H1 (cell line): ENCODE data around the gene DNASE1L1. TPM values are rescaled to one million over a fixed set of nuclear protein-coding genes. Genes with fewer than 3 reads are reported as not detected.

Experiments used
- CTCF ChIA-PET: fragments of 300-600 bp; sonication (Branson Sonifier 250); formaldehyde crosslinking; loops from one replicate; lab custom pipeline; 2021; ENCODE audit not compliant: partially characterized antibody; lab: Charles Lee
- POLR2A ChIA-PET: fragments of 300-600 bp; sonication (Branson Sonifier 250); formaldehyde crosslinking; loops from one replicate; lab custom pipeline; 2021; ENCODE audit warnings: inconsistent platforms; ENCODE audit not compliant: partially characterized antibody; lab: Charles Lee
- DNase-seq, 2 experiments: peaks; one replicate each; pipeline versions ENCODE4 v3.0.0 to v3.0.0-alpha.2; 2010 to 2022; ENCODE audit warnings: low spot score in 2 of 2, low read depth in 1 of 2, mixed read lengths in 1 of 2
- FAIRE-seq: peaks from 2 replicates; lab custom pipeline; 2011; peaks lifted over from hg19 to GRCh38; lab: Jason Lieb, UNC
- H2AFZ ChIP-seq: 2 replicates; pipeline ENCODE4 v1.8.1; 2012; ENCODE audit warnings: low read length, inconsistent platforms
- H2AK5ac ChIP-seq: 2 replicates; pipeline ENCODE4 v1.6.1; 2013; ENCODE audit warnings: low read depth, low read length
- H2BK120ac ChIP-seq: replicated peaks from 2 replicates; pipeline ENCODE3; 2013; ENCODE audit warnings: low read depth, low read length, inconsistent platforms
- H2BK12ac ChIP-seq: 2 replicates; pipeline ENCODE4 v1.6.1; 2013; ENCODE audit warnings: low read depth, low read length
- H2BK15ac ChIP-seq: 2 replicates; pipeline ENCODE4 v1.6.1; 2013; ENCODE audit warnings: low read length
- H2BK20ac ChIP-seq: 2 replicates; pipeline ENCODE4 v1.6.1; 2013; ENCODE audit warnings: low read length
- H2BK5ac ChIP-seq: 2 replicates; pipeline ENCODE4 v1.6.1; 2013; ENCODE audit warnings: low read depth, low read length
- H3K14ac ChIP-seq: 2 replicates; pipeline ENCODE4 v1.6.1; 2013; ENCODE audit warnings: inconsistent platforms; ENCODE audit not compliant: insufficient read length
- H3K18ac ChIP-seq: 2 replicates; pipeline ENCODE4 v1.6.1; 2013; ENCODE audit warnings: low read length; ENCODE audit errors: extremely low read depth
- H3K23ac ChIP-seq: 2 replicates; pipeline ENCODE4 v1.6.1; 2013; ENCODE audit warnings: inconsistent platforms; ENCODE audit not compliant: insufficient read length
- H3K23me2 ChIP-seq: 2 replicates; pipeline ENCODE4 v1.6.1; 2013; ENCODE audit warnings: low read depth, low read length
- H3K27ac ChIP-seq: 2 replicates; pipeline ENCODE4 v1.6.1; 2011; ENCODE audit warnings: low read depth, low read length, inconsistent platforms
- H3K27me3 ChIP-seq, 4 experiments: replicated peaks in 1 of 4; 1 replicate in 1 of 4; 2 replicates in 3 of 4; pipeline versions ENCODE4 v1.6.1 to v1.8.1; 2011 to 2013; ENCODE audit warnings: low read length in 3 of 4, mild to moderate bottlenecking in 3 of 4, inconsistent platforms in 2 of 4, mixed read lengths in 2 of 4, moderate library complexity in 1 of 4; ENCODE audit not compliant: control insufficient read depth in 3 of 4, insufficient read depth in 3 of 4; ENCODE audit errors: extremely low read depth in 1 of 4
- H3K36me3 ChIP-seq, 4 experiments: 2 replicates each; pipeline versions ENCODE4 v1.6.1 to v1.8.1; 2011 to 2013; ENCODE audit warnings: mild to moderate bottlenecking in 4 of 4, low read length in 3 of 4, moderate library complexity in 2 of 4, control low read depth in 1 of 4, inconsistent platforms in 1 of 4; ENCODE audit not compliant: insufficient read depth in 4 of 4, control insufficient read depth in 2 of 4
- H3K4ac ChIP-seq: replicated peaks from 2 replicates; pipeline ENCODE3; 2013; ENCODE audit warnings: low read length, low read depth, mixed read lengths, inconsistent platforms; ENCODE audit not compliant: insufficient read length
- H3K4me1 ChIP-seq, 4 experiments: replicated peaks in 1 of 4; 1 replicate in 1 of 4; 2 replicates in 3 of 4; pipeline versions ENCODE4 v1.6.1 to v1.8.1; 2011 to 2013; ENCODE audit warnings: low read length in 3 of 4, inconsistent platforms in 2 of 4, mixed read lengths in 1 of 4; ENCODE audit not compliant: insufficient read depth in 4 of 4, control insufficient read depth in 3 of 4
- H3K4me2 ChIP-seq, 2 experiments: 2 replicates each; pipeline versions ENCODE4 v1.6.1 to v1.8.1; 2011 to 2013; ENCODE audit warnings: low read depth in 2 of 2, low read length in 2 of 2, control low read depth in 1 of 2, inconsistent platforms in 1 of 2, mild to moderate bottlenecking in 1 of 2; ENCODE audit not compliant: insufficient read depth in 1 of 2
- H3K4me3 ChIP-seq, 4 experiments: fragments of 200-600, 300-600 bp in 1 of 4; sonication (generic), shearing (Covaris generic), sonication (Bioruptor Twin) in 1 of 4; 2 replicates each; pipeline versions ENCODE4 v1.5.1 to v1.8.1; 2011 to 2016; ENCODE audit warnings: low read length in 4 of 4, low read depth in 3 of 4, control low read depth in 2 of 4, inconsistent platforms in 2 of 4, mild to moderate bottlenecking in 2 of 4, mixed read lengths in 1 of 4, moderate library complexity in 1 of 4; ENCODE audit not compliant: insufficient read depth in 2 of 4; ENCODE audit errors: extremely low read depth in 1 of 4
- H3K56ac ChIP-seq: replicated peaks from 2 replicates; pipeline ENCODE3; 2013; ENCODE audit warnings: low read depth, mild to moderate bottlenecking, mixed read lengths, low read length, inconsistent platforms; ENCODE audit not compliant: insufficient read length
- H3K79me1 ChIP-seq: 2 replicates; pipeline ENCODE4 v1.6.1; 2013; ENCODE audit warnings: low read depth, low read length, control low read depth
- H3K79me2 ChIP-seq, 2 experiments: 2 replicates each; pipeline versions ENCODE4 v1.6.1 to v1.8.1; 2012 to 2013; ENCODE audit warnings: low read length in 2 of 2, mild to moderate bottlenecking in 2 of 2, inconsistent platforms in 1 of 2; ENCODE audit not compliant: insufficient read depth in 2 of 2, control insufficient read depth in 1 of 2
- H3K9ac ChIP-seq, 4 experiments: replicated peaks in 1 of 4; 1 replicate in 1 of 4; 2 replicates in 3 of 4; pipeline versions ENCODE4 v1.6.1 to v1.8.1; 2011 to 2013; ENCODE audit warnings: low read depth in 3 of 4, low read length in 3 of 4, control low read depth in 2 of 4, mild to moderate bottlenecking in 2 of 4, moderate library complexity in 2 of 4, inconsistent platforms in 1 of 4; ENCODE audit errors: extremely low read depth in 1 of 4
- H3K9me3 ChIP-seq, 2 experiments: 2 replicates each; pipeline versions ENCODE4 v1.6.1 to v1.8.1; 2012 to 2013; ENCODE audit warnings: mild to moderate bottlenecking in 2 of 2, moderate library complexity in 2 of 2, control low read depth in 1 of 2, inconsistent platforms in 1 of 2, low read depth in 1 of 2, low read length in 1 of 2, mixed read lengths in 1 of 2; ENCODE audit not compliant: insufficient read depth in 2 of 2
- H4K20me1 ChIP-seq, 2 experiments: replicated peaks in 1 of 2; 2 replicates each; pipeline versions ENCODE3 to v1.8.1; 2011 to 2013; ENCODE audit warnings: inconsistent platforms in 2 of 2, low read length in 2 of 2, mild to moderate bottlenecking in 1 of 2; ENCODE audit not compliant: insufficient read depth in 2 of 2, control insufficient read depth in 1 of 2
- H4K5ac ChIP-seq: 2 replicates; pipeline ENCODE4 v1.6.1; 2013; ENCODE audit warnings: low read length, low read depth, mixed read lengths, inconsistent platforms; ENCODE audit not compliant: insufficient read length
- H4K8ac ChIP-seq: 2 replicates; pipeline ENCODE4 v1.8.0; 2013; ENCODE audit warnings: mild to moderate bottlenecking, moderate library complexity, low read length, inconsistent platforms; ENCODE audit not compliant: insufficient read depth; ENCODE audit errors: extremely low read depth
- H4K91ac ChIP-seq: replicated peaks from 2 replicates; pipeline ENCODE3; 2013; ENCODE audit warnings: low read length, mixed read lengths, inconsistent platforms; ENCODE audit not compliant: insufficient read length
- CREB1 ChIP-seq: IDR thresholded peaks from 2 replicates; pipeline ENCODE4 v1.6.1; 2012; ENCODE audit warnings: inconsistent platforms
- RNF2 ChIP-seq: fragments of 200-900, 300-1000 bp; sonication (generic); IDR thresholded peaks from 2 replicates; pipeline ENCODE4 v1.7.1; 2016; ENCODE audit warnings: borderline replicate concordance, low read depth, mild to moderate bottlenecking, antibody characterized with exemption, low read length; ENCODE audit not compliant: poor library complexity, severe bottlenecking; ENCODE audit errors: missing control alignments
- WGBS, 2 experiments: shearing (Covaris generic) in 1 of 2; methylation state at CpG; one replicate each; pipeline versions ENCODE4 v1.1.6 to v1.1.7; 2013 to 2015; ENCODE audit warnings: low lambda C conversion rate in 2 of 2, mixed read lengths in 2 of 2, inconsistent platforms in 1 of 2, low coverage in 1 of 2, missing lambda C conversion rate in 1 of 2; ENCODE audit not compliant: insufficient replicate concordance in 2 of 2, insufficient coverage in 1 of 2, insufficient read length in 1 of 2; ENCODE audit errors: extremely low coverage in 1 of 2, missing lambda C conversion rate in 1 of 2; 5-methylcytosine and 5-hydroxymethylcytosine counted together
- polyA plus RNA-seq, 7 experiments: library from polyadenylated mRNA; depleted of rRNA in 3 of 7; stranded (reverse) in 5 of 7; unstranded in 2 of 7; fragments of >200 nt in 5 of 7; fragments of 200-250 nt in 2 of 7; gene quantifications; 1 replicate in 5 of 7; 2 replicates in 1 of 7; 4 replicates in 1 of 7; pipeline versions ENCODE4 v1.2.1 to v1.2.3, GENCODE V29; 2011 to 2013; ENCODE audit warnings: missing spikeins in 2 of 7, mixed read lengths in 2 of 7
- total RNA-seq: library from RNA; stranded (reverse); fragmentation: NEBNext Ultra II Directional; extraction: Animal tissue kit (Norgen Biotek cat#: 25700); gene quantifications from 2 replicates; pipeline ENCODE4 v1.2.1, GENCODE V29; 2021
- TF ChIP-seq, protein P1 (sequence below): IDR thresholded peaks from 2 replicates; pipeline ENCODE4 v1.6.1; 2012; ENCODE audit warnings: inconsistent platforms

Gene DNASE1L1
- total and polyA plus RNA-seq, 2 of the 8 experiments (the other 6 are each of a cell fraction or from before 2014, with no cell fraction given), result 8.7 to 30.0 TPM

GRCh38 chrX:154435171-154435733 is 26.2 kb upstream of the DNASE1L1 start:
- Histone ChIP-seq H3K79me2 (peaks cover 0 to 17% of the 10 kb centered on the region in 2 experiments; a peak in 2 of 4 replicates), H4K20me1 (peaks cover 0 to 11% of the 10 kb centered on the region in 2 experiments), H3K23me2 (peaks cover 2% of the 10 kb centered on the region; the same call in 1 of the 2 replicates), H3K4ac (no peak overlapping the region), H3K14ac (no peak overlapping the region), H4K91ac (no peak overlapping the region), H2BK5ac (no peak overlapping the region), H2BK120ac (no peak overlapping the region), H3K27me3 (no peaks in the 10 kb centered on the region), H2AFZ (no peak overlapping the region), H3K23ac (no peak overlapping the region), H2AK5ac (no peak overlapping the region), H3K9ac (no peak overlapping the region), H2BK15ac (no peak overlapping the region), H3K56ac (no peak overlapping the region), H3K79me1 (no peaks in the 10 kb centered on the region), H3K18ac (no peak overlapping the region), H2BK12ac (no peak overlapping the region), H3K4me2 (no peak overlapping the region; a peak in 1 of 4 replicates), H4K8ac (no peak overlapping the region; the same call in 1 of the 2 replicates), H3K36me3 (peaks cover 0 to 21% (median 10%) of the 10 kb centered on the region in 4 experiments; a peak in 6 of 8 replicates), H3K4me3 (no peak overlapping the region), H4K5ac (no peak overlapping the region), H3K9me3 (no peaks in the 10 kb centered on the region), H3K4me1 (peaks cover 0 to 6% (median 4%) of the 10 kb centered on the region in 4 experiments; a peak in 6 of 7 replicates), H2BK20ac (no peak overlapping the region), H3K27ac (no peak overlapping the region)
- DNase-seq (no peak), FAIRE-seq (no peak)
- POLR2A ChIA-PET, result interaction anchor here (0.7 to 2.6 kb wide), 5 partner anchors 10 to 64 kb away, joined by 3 to 9 read pairs (median 3); partner anchors contain the start of gene RPL10
- TF ChIP-seq, protein P1, sequence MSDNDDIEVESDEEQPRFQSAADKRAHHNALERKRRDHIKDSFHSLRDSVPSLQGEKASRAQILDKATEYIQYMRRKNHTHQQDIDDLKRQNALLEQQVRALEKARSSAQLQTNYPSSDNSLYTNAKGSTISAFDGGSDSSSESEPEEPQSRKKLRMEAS, result no peak
- no peak for TF ChIP-seq RNF2
- no peak for TF ChIP-seq CREB1
- CTCF ChIA-PET, result interaction anchor here (0.6 to 1.6 kb wide), 3 partner anchors 10 to 62 kb away, joined by 3 read pairs; no protein-coding TSS in a partner anchor
- 95% methylated on average over 14 of the region's 19 CpGs; no CpG with 5 or more reads in 1 of the 2 experiments for WGBS, 2 experiments
